HepG2 (cell line): Measurements from ENCODE around the gene ZNF524. TPM values are rescaled to one million over a fixed set of nuclear protein-coding genes. Genes with fewer than 3 reads are reported as not detected.

ENCODE experiments used
- ATRX ChIP-seq: sonication (generic); formaldehyde crosslinking; IDR thresholded peaks from 2 replicates; pipeline ENCODE4 v1.4.0; 2020; ENCODE audit warnings: missing genetic modification reagents, borderline replicate concordance
- KMT2B ChIP-seq: IDR thresholded peaks from 2 replicates; pipeline ENCODE4 v1.6.1; 2016; ENCODE audit warnings: missing genetic modification reagents, missing compliant biosample characterization
- MIXL1 ChIP-seq: IDR thresholded peaks from 2 replicates; pipeline ENCODE4 v1.6.1; 2016
- MXD4 ChIP-seq: IDR thresholded peaks from 2 replicates; pipeline ENCODE4 v1.6.1; 2016; ENCODE audit warnings: mild to moderate bottlenecking, missing biosample characterization, missing genetic modification reagents
- ZBTB8A ChIP-seq: sonication (generic); formaldehyde crosslinking; IDR thresholded peaks from 2 replicates; pipeline ENCODE4 v1.4.0; 2020; ENCODE audit warnings: mild to moderate bottlenecking, low read depth, missing genetic modification reagents, borderline replicate concordance
- ZFP36 ChIP-seq: fragments of 150-350 bp; IDR thresholded peaks from 2 replicates; pipeline ENCODE4 v1.6.1; 2018; ENCODE audit warnings: borderline replicate concordance, low read length, low read depth; ENCODE audit not compliant: partially characterized antibody
- ZFP62 ChIP-seq: sonication (generic); formaldehyde crosslinking; IDR thresholded peaks from 2 replicates; pipeline ENCODE4 v1.4.0; 2020; ENCODE audit warnings: missing genetic modification reagents
- ZNF253 ChIP-seq: sonication (generic); formaldehyde crosslinking; IDR thresholded peaks from 2 replicates; pipeline ENCODE4 v1.8.0; 2022; ENCODE audit warnings: mild to moderate bottlenecking, missing genetic modification reagents, borderline replicate concordance
- ZNF589 ChIP-seq: sonication (generic); formaldehyde crosslinking; conservative IDR thresholded peaks from 2 replicates; pipeline ENCODE4 v1.8.0; 2022; ENCODE audit warnings: mild to moderate bottlenecking, moderate library complexity, missing genetic modification reagents
- ZNF839 ChIP-seq: sonication (generic); formaldehyde crosslinking; IDR thresholded peaks from 2 replicates; pipeline ENCODE4 v1.4.0; 2020; ENCODE audit warnings: missing genetic modification reagents, mild to moderate bottlenecking, borderline replicate concordance
- polyA plus RNA-seq, 8 experiments: library from polyadenylated mRNA; depleted of rRNA in 3 of 8; stranded (reverse) in 7 of 8; unstranded in 1 of 8; fragments of >200 nt; fragmentation: Illumina TruSeq in 4 of 8; extraction: Trizol in 4 of 8; gene quantifications; 2 replicates each; pipeline versions ENCODE4 v1.2.1 to v1.2.3, GENCODE V29; 2011 to 2016; ENCODE audit warnings: low read depth in 4 of 8, missing spikeins in 1 of 8, mixed read lengths in 1 of 8; ENCODE audit not compliant: insufficient read depth in 1 of 8
- total RNA-seq, 5 experiments: library from RNA; depleted of rRNA; stranded (reverse); fragments of >200 nt; fragmentation: Illumina TruSeq; extraction: Trizol; gene quantifications; 2 replicates each; pipeline ENCODE4 v1.2.3, GENCODE V29; 2016; ENCODE audit warnings: low read depth in 1 of 5
- TF ChIP-seq, protein P1 (sequence below): sonication (generic); formaldehyde crosslinking; IDR thresholded peaks from 2 replicates; pipeline ENCODE4 v1.8.0; 2022; ENCODE audit warnings: mild to moderate bottlenecking, missing genetic modification reagents, borderline replicate concordance
- TF ChIP-seq, protein P2 (sequence below): IDR thresholded peaks from 2 replicates; pipeline ENCODE4 v1.6.1; 2016; ENCODE audit warnings: low read depth, borderline replicate concordance
- TF ChIP-seq, protein P3 (sequence below): sonication (generic); formaldehyde crosslinking; IDR thresholded peaks from 2 replicates; pipeline ENCODE4 v1.4.0; 2020; ENCODE audit warnings: missing genetic modification reagents
- TF ChIP-seq, protein P4 (sequence below): sonication (generic); formaldehyde crosslinking; IDR thresholded peaks from 2 replicates; pipeline ENCODE4 v1.4.0; 2020; ENCODE audit warnings: missing genetic modification reagents
- TF ChIP-seq, protein P5 (sequence below): IDR thresholded peaks from 2 replicates; pipeline ENCODE4 v1.4.0; 2020; ENCODE audit warnings: mild to moderate bottlenecking, missing genetic modification reagents
- TF ChIP-seq, protein P6 (sequence below): sonication (generic); formaldehyde crosslinking; IDR thresholded peaks from 2 replicates; pipeline ENCODE4 v1.4.0; 2020; ENCODE audit warnings: missing genetic modification reagents, borderline replicate concordance

Gene ZNF524
- total and polyA plus RNA-seq, 2 of the 13 experiments (the other 11 are each of a cell fraction or from before 2014, with no cell fraction given) = 3.2 to 4.6 TPM

DNA sequence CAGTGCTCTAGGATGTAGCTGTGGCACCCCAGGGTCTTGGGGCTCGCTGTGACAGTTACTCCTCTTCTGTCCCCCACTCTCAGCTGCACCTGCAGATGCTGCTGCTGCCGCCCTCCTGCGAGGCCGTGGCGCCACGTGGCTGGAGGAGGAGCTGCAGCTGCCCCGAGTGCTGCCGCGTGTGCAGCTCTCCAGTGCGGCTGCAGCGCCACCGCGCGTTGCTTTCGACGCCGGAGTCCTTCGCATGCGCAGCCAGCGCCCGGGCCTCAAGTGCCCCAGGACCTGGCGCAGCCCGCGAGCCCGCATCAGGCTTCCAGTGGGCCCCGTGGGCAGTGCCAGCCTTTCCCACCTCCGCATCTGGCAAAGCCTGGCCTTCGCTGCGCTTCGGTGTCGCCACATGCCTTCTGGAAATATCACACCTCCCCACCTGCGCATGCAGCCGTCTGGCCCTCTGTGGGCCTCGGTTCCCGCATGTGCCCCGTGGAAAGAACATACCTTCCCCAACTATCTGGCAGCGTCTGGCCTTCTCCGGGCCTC is 40.0 kb downstream of the ZNF524 start (continued):
- TF ChIP-seq, protein P1, sequence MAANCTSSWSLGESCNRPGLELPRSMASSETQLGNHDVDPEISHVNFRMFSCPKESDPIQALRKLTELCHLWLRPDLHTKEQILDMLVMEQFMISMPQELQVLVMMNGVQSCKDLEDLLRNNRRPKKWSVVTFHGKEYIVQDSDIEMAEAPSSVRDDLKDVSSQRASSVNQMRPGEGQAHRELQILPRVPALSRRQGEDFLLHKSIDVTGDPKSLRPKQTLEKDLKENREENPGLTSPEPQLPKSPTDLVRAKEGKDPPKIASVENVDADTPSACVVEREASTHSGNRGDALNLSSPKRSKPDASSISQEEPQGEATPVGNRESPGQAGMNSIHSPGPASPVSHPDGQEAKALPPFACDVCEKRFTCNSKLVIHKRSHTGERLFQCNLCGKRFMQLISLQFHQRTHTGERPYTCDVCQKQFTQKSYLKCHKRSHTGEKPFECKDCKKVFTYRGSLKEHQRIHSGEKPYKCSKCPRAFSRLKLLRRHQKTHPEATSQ (CRISPR knock-in tag) = 0 out of 2 replicates have a peak, but pooled peaks have one; percentile 47
- 0 out of 2 replicates have a peak, but pooled peaks have one; percentile 12 for TF ChIP-seq KMT2B (CRISPR knock-in tag)
- TF ChIP-seq, protein P2, sequence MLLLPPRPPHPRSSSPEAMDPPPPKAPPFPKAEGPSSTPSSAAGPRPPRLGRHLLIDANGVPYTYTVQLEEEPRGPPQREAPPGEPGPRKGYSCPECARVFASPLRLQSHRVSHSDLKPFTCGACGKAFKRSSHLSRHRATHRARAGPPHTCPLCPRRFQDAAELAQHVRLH = peak; percentile 7; the same call in 1 of the 2 replicates
- no peak for TF ChIP-seq ZFP62 (CRISPR knock-in tag)
- TF ChIP-seq, protein P3, sequence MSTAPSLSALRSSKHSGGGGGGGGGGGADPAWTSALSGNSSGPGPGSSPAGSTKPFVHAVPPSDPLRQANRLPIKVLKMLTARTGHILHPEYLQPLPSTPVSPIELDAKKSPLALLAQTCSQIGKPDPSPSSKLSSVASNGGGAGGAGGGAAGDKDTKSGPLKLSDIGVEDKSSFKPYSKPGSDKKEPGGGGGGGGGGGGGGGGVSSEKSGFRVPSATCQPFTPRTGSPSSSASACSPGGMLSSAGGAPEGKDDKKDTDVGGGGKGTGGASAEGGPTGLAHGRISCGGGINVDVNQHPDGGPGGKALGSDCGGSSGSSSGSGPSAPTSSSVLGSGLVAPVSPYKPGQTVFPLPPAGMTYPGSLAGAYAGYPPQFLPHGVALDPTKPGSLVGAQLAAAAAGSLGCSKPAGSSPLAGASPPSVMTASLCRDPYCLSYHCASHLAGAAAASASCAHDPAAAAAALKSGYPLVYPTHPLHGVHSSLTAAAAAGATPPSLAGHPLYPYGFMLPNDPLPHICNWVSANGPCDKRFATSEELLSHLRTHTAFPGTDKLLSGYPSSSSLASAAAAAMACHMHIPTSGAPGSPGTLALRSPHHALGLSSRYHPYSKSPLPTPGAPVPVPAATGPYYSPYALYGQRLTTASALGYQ = no peak
- TF ChIP-seq, protein P4, sequence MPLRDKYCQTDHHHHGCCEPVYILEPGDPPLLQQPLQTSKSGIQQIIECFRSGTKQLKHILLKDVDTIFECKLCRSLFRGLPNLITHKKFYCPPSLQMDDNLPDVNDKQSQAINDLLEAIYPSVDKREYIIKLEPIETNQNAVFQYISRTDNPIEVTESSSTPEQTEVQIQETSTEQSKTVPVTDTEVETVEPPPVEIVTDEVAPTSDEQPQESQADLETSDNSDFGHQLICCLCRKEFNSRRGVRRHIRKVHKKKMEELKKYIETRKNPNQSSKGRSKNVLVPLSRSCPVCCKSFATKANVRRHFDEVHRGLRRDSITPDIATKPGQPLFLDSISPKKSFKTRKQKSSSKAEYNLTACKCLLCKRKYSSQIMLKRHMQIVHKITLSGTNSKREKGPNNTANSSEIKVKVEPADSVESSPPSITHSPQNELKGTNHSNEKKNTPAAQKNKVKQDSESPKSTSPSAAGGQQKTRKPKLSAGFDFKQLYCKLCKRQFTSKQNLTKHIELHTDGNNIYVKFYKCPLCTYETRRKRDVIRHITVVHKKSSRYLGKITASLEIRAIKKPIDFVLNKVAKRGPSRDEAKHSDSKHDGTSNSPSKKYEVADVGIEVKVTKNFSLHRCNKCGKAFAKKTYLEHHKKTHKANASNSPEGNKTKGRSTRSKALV = no peak
- peak; percentile 2; the same call in 1 of the 2 replicates for TF ChIP-seq MXD4 (CRISPR knock-in tag)
- TF ChIP-seq, protein P5, sequence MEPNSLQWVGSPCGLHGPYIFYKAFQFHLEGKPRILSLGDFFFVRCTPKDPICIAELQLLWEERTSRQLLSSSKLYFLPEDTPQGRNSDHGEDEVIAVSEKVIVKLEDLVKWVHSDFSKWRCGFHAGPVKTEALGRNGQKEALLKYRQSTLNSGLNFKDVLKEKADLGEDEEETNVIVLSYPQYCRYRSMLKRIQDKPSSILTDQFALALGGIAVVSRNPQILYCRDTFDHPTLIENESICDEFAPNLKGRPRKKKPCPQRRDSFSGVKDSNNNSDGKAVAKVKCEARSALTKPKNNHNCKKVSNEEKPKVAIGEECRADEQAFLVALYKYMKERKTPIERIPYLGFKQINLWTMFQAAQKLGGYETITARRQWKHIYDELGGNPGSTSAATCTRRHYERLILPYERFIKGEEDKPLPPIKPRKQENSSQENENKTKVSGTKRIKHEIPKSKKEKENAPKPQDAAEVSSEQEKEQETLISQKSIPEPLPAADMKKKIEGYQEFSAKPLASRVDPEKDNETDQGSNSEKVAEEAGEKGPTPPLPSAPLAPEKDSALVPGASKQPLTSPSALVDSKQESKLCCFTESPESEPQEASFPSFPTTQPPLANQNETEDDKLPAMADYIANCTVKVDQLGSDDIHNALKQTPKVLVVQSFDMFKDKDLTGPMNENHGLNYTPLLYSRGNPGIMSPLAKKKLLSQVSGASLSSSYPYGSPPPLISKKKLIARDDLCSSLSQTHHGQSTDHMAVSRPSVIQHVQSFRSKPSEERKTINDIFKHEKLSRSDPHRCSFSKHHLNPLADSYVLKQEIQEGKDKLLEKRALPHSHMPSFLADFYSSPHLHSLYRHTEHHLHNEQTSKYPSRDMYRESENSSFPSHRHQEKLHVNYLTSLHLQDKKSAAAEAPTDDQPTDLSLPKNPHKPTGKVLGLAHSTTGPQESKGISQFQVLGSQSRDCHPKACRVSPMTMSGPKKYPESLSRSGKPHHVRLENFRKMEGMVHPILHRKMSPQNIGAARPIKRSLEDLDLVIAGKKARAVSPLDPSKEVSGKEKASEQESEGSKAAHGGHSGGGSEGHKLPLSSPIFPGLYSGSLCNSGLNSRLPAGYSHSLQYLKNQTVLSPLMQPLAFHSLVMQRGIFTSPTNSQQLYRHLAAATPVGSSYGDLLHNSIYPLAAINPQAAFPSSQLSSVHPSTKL (CRISPR knock-in tag) = no peak
- no peak for TF ChIP-seq MIXL1 (CRISPR knock-in tag)
- TF ChIP-seq ZNF839 (CRISPR knock-in tag) = no peak; the same call in 1 of the 2 replicates
- 0 out of 2 replicates have a peak, but pooled peaks have one; percentile 64 for TF ChIP-seq ZNF589 (CRISPR knock-in tag)
- TF ChIP-seq ZNF253 (CRISPR knock-in tag) = 0 out of 2 replicates have a peak, but pooled peaks have one; percentile 32
- TF ChIP-seq, protein P6, sequence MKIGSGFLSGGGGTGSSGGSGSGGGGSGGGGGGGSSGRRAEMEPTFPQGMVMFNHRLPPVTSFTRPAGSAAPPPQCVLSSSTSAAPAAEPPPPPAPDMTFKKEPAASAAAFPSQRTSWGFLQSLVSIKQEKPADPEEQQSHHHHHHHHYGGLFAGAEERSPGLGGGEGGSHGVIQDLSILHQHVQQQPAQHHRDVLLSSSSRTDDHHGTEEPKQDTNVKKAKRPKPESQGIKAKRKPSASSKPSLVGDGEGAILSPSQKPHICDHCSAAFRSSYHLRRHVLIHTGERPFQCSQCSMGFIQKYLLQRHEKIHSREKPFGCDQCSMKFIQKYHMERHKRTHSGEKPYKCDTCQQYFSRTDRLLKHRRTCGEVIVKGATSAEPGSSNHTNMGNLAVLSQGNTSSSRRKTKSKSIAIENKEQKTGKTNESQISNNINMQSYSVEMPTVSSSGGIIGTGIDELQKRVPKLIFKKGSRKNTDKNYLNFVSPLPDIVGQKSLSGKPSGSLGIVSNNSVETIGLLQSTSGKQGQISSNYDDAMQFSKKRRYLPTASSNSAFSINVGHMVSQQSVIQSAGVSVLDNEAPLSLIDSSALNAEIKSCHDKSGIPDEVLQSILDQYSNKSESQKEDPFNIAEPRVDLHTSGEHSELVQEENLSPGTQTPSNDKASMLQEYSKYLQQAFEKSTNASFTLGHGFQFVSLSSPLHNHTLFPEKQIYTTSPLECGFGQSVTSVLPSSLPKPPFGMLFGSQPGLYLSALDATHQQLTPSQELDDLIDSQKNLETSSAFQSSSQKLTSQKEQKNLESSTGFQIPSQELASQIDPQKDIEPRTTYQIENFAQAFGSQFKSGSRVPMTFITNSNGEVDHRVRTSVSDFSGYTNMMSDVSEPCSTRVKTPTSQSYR = no peak
- TF ChIP-seq ZFP36 = no peak
- no peak for TF ChIP-seq ZBTB8A (CRISPR knock-in tag)
- TF ChIP-seq ATRX = no peak
